Subcutaneous adipose tissue (tissue), 4 donors: ENCODE results near the gene TAT. TPM values are rescaled to one million over a fixed set of nuclear protein-coding genes. Genes with fewer than 3 reads are reported as not detected.

Source experiments
- CTCF ChIP-seq: fragments of 450-650 bp; IDR thresholded peaks from one replicate; pipeline ENCODE4 v1.5.1; 2016; ENCODE audit warnings: low read depth, mild to moderate bottlenecking, control low read depth, antibody characterized with exemption, moderate library complexity
- total RNA-seq, 4 donors: library from RNA; depleted of rRNA; stranded (reverse); fragments of >200 nt; gene quantifications; one replicate each; pipeline ENCODE4 v1.1.0, GENCODE V29; 2016

Gene TAT
- total RNA-seq, 4 donors from 2014 or later = 0.17 to 1.5 (median 0.75) TPM; not detected in 1

- TF ChIP-seq CTCF = no peak
These were observed 6.7 kb downstream of the TAT start for GRCh38 chr16:71570144-71570543.

- TF ChIP-seq CTCF = no peak
These were observed 7.3 kb downstream of the TAT start for GRCh38 chr16:71569621-71570020.

GRCh38 chr16:71568551-71568950 lies 8.3 kb downstream of the TAT start:
- TF ChIP-seq CTCF = no peak

- no peak for TF ChIP-seq CTCF
These were observed 9.0 kb downstream of the TAT start for GRCh38 chr16:71567931-71568330.

GRCh38 chr16:71565812-71566700 lies 10.8 kb downstream of the TAT start:
- TF ChIP-seq CTCF = no peak

GRCh38 chr16:71564335-71564967 lies 12.4 kb downstream of the TAT start:
- no peak for TF ChIP-seq CTCF

GRCh38 chr16:71562552-71562951 lies 14.3 kb downstream of the TAT start:
- TF ChIP-seq CTCF = no peak
